PC-3 (cell line): ENCODE data around the gene RGS2. TPM values are rescaled to one million over a fixed set of nuclear protein-coding genes. Genes with fewer than 3 reads are reported as not detected.

Experiments used
- ATAC-seq: fragments of 200-7000 bp; cut with Tn5 transposase; 2 replicates; pipeline ENCODE4 v1.9.1; 2020; ENCODE audit warnings: mild to moderate bottlenecking, moderate library complexity
- Bru-seq: library from RNA; stranded (reverse); fragments of 400-500 nt; gene quantifications from one replicate; lab custom pipeline; 2021; lab: Mats Ljungman, UMichigan
- BruChase-seq, 2 experiments: library from RNA; stranded (reverse); fragments of 400-500 nt; gene quantifications; one replicate each; lab custom pipeline; 2021; lab: Mats Ljungman, UMichigan
- BruUV-seq: library from RNA; stranded (reverse); fragments of 400-500 nt; replicated peaks from 2 replicates; lab custom pipeline; 2021; lab: Mats Ljungman, UMichigan
- CTCF ChIA-PET: fragments of 300-600 bp; sonication (Branson Sonifier 250); formaldehyde crosslinking; loops from one replicate; lab custom pipeline; 2022; ENCODE audit warnings: antibody characterized with exemption; lab: Charles Lee
- POLR2A ChIA-PET: fragments of 300-600 bp; sonication (Branson Sonifier 250); formaldehyde crosslinking; loops from one replicate; lab custom pipeline; 2022; ENCODE audit warnings: antibody characterized with exemption; ENCODE audit not compliant: unreplicated experiment; lab: Charles Lee
- DNase-seq: peaks from one replicate; pipeline ENCODE4 v3.0.0-alpha.2; 2015
- H2AFZ ChIP-seq: fragments of 300-600 bp; sonication (generic); 2 replicates; pipeline ENCODE4 v1.6.0; 2016; ENCODE audit warnings: antibody characterized with exemption, low read length
- H3F3A ChIP-seq: fragments of 300-600 bp; sonication (generic); one replicate; pipeline ENCODE4 v1.6.0; 2017; ENCODE audit warnings: antibody characterized with exemption, low read length, control low read depth, mild to moderate bottlenecking; ENCODE audit not compliant: unreplicated experiment
- H3K27ac ChIP-seq: fragments of 300-600 bp; sonication (generic); 2 replicates; pipeline ENCODE4 v1.5.1; 2016; ENCODE audit warnings: mild to moderate bottlenecking, low read length
- H3K27me3 ChIP-seq: fragments of 300-600 bp; sonication (generic); 2 replicates; pipeline ENCODE4 v1.6.1; 2016; ENCODE audit warnings: low read length, mixed read lengths
- H3K36me3 ChIP-seq: fragments of 300-600 bp; sonication (generic); 2 replicates; pipeline ENCODE4 v1.6.1; 2016; ENCODE audit warnings: low read depth, mixed run types, low read length, mixed read lengths
- H3K4me1 ChIP-seq: fragments of 300-600 bp; sonication (generic); 2 replicates; pipeline ENCODE4 v1.5.1; 2016; ENCODE audit warnings: low read length; ENCODE audit not compliant: insufficient read depth
- H3K4me2 ChIP-seq: fragments of 300-600 bp; sonication (generic); 2 replicates; pipeline ENCODE4 v1.6.0; 2016; ENCODE audit warnings: low read length
- H3K4me3 ChIP-seq: fragments of 300-600 bp; sonication (generic); 2 replicates; pipeline ENCODE4 v1.5.1; 2016; ENCODE audit warnings: mild to moderate bottlenecking, low read length, mixed read lengths
- H3K79me2 ChIP-seq: fragments of 300-600 bp; sonication (generic); 2 replicates; pipeline ENCODE4 v1.6.1; 2017; ENCODE audit warnings: low read length, mixed read lengths
- H3K9ac ChIP-seq: fragments of 300-600 bp; sonication (generic); 2 replicates; pipeline ENCODE4 v1.6.0; 2016; ENCODE audit warnings: mild to moderate bottlenecking, low read length
- H3K9me2 ChIP-seq: fragments of 300-600 bp; sonication (generic); replicated peaks from 2 replicates; pipeline ENCODE4 v1.6.1; 2016; ENCODE audit warnings: mixed run types, low read length, mixed read lengths
- H3K9me3 ChIP-seq: fragments of 300-600 bp; sonication (generic); 2 replicates; pipeline ENCODE4 v1.6.1; 2016; ENCODE audit warnings: low read length, mixed read lengths
- H4K20me1 ChIP-seq: fragments of 300-600 bp; sonication (generic); 2 replicates; pipeline ENCODE4 v1.6.1; 2016; ENCODE audit warnings: low read length, mixed read lengths
- EZH2 ChIP-seq: fragments of 300-600 bp; sonication (generic); IDR thresholded peaks from one replicate; pipeline ENCODE4 v1.6.1; 2017; ENCODE audit warnings: antibody characterized with exemption, mild to moderate bottlenecking, low read length; ENCODE audit not compliant: unreplicated experiment
- EZH2phosphoT487 ChIP-seq: fragments of 300-600 bp; sonication (generic); IDR thresholded peaks from 2 replicates; pipeline ENCODE4 v1.6.1; 2018; ENCODE audit warnings: mild to moderate bottlenecking, antibody characterized with exemption, low read length, borderline replicate concordance
- intact Hi-C: fragments of 100-400 bp; cut with micrococcal nuclease; formaldehyde crosslinking; loops from 2 replicates; pipeline ENCODE4 v1.9.0; 2023
- long read RNA-seq: library from polyadenylated mRNA; unstranded; transcript quantifications from one replicate; pipeline ENCODE4 v2.0.0, GENCODE V29; 2021; ENCODE audit not compliant: unreplicated experiment
- total RNA-seq: library from RNA; depleted of rRNA; stranded (reverse); fragments of >200 nt; gene quantifications from 2 replicates; pipeline ENCODE4 v1.2.3, GENCODE V29; 2014; rRNA removed
- TF ChIP-seq, protein P1 (sequence below): fragments of 300-600 bp; sonication (generic); conservative IDR thresholded peaks from 2 replicates; pipeline ENCODE4 v1.5.1; 2017; ENCODE audit warnings: antibody characterized with exemption, low read depth, mild to moderate bottlenecking, low read length

RGS2 gene, protein sequence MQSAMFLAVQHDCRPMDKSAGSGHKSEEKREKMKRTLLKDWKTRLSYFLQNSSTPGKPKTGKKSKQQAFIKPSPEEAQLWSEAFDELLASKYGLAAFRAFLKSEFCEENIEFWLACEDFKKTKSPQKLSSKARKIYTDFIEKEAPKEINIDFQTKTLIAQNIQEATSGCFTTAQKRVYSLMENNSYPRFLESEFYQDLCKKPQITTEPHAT
- total RNA-seq, result 114 and 163 TPM in 2 replicates
- Bru-seq, nascent RNA, result percentile 100 among the genes with signal in this experiment
- percentile 98 among the genes with signal in this experiment for BruChase-seq, experiment 1, labeled RNA remaining after a 6-hour chase
- BruChase-seq, experiment 2, labeled RNA remaining after a 2-hour chase, result percentile 100 among the genes with signal in this experiment
- long read RNA-seq, transcript RGS2-201 (5 exons, 1,354 nt), result major isoform, 158 of 217 reads
- long read RNA-seq, partial matches to known transcripts, result 13 of 217 reads
- long read RNA-seq, other reads (novel, unspliced or antisense), result 43 of 217 reads

DNA sequence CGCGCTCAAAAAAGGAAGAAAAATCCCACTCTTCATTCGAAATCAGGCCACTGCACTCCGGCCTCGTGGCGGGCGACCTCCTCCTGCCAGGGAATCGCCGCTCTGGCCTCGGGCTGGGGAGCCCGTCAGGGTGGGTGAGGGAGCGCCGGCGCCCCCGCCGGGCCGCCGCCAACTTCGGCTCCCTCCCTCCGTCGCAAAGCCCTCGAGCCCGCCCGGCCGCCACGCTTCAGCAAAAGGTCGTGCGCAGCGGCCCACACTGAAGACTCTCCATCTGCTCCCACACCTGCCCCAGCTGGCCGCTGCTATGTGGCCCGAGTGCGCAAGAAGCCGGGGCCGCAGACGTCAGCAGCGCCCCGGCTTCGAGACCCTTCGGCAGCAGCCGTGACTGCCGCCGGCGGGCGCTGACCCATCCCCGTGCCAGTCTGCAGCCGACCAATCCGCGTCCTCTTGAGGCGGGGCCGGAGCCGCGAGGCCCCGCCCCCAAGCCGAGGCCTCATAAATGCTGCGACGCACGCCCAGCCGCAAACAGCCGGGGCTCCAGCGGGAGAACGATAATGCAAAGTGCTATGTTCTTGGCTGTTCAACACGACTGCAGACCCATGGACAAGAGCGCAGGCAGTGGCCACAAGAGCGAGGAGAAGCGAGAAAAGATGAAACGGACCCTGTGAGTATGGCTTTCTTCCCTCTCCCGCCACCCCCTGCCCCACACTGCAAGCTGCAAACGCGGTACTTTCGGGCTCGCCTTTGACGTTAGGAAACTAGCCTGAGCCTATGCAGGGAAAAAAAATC is at the start of gene RGS2:
Gene RGS2 (plus strand): TSS at position 522 of the 789 bp plus-strand sequence. CDS start 33 bp downstream, at position 555.
- Histone ChIP-seq H3F3A (no peaks in the 10 kb centered on the region), H3K27ac (peak within 1 kb of the TSS; percentile 73), H3K27me3 (no peaks in the 10 kb centered on the region), H3K4me1 (peaks cover 26% of the 10 kb centered on the region), H3K79me2 (peaks cover 43% of the 10 kb centered on the region), H3K4me2 (peak within 1 kb of the TSS; percentile 96), H4K20me1 (peaks cover 28% of the 10 kb centered on the region), H3K9me2 (no peaks in the 10 kb centered on the region), H3K36me3 (peaks cover 22% of the 10 kb centered on the region), H3K9ac (peak within 1 kb of the TSS; percentile 81), H2AFZ (peak within 1 kb of the TSS; percentile 84), H3K4me3 (peak within 1 kb of the TSS; percentile 86), H3K9me3 (no peaks in the 10 kb centered on the region)
- DNase-seq (peak; percentile 95), ATAC-seq (peak; percentile 73)
- CTCF ChIA-PET, result interaction anchor here (1.2 kb wide), 1 partner anchor 209 kb away, joined by 5 read pairs; no protein-coding TSS in a partner anchor
- no peak for TF ChIP-seq EZH2
- TF ChIP-seq, protein P1, sequence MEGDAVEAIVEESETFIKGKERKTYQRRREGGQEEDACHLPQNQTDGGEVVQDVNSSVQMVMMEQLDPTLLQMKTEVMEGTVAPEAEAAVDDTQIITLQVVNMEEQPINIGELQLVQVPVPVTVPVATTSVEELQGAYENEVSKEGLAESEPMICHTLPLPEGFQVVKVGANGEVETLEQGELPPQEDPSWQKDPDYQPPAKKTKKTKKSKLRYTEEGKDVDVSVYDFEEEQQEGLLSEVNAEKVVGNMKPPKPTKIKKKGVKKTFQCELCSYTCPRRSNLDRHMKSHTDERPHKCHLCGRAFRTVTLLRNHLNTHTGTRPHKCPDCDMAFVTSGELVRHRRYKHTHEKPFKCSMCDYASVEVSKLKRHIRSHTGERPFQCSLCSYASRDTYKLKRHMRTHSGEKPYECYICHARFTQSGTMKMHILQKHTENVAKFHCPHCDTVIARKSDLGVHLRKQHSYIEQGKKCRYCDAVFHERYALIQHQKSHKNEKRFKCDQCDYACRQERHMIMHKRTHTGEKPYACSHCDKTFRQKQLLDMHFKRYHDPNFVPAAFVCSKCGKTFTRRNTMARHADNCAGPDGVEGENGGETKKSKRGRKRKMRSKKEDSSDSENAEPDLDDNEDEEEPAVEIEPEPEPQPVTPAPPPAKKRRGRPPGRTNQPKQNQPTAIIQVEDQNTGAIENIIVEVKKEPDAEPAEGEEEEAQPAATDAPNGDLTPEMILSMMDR, result peak; percentile 50
- intact Hi-C loops, result loop anchor here (2.0 to 10.0 kb wide), 2 partner anchors 164 to 314 kb away; partner anchors contain the start of gene CDC73
- POLR2A ChIA-PET, result interaction anchor here (0.6 kb wide), 1 partner anchor 53 kb away, joined by 3 read pairs; no protein-coding TSS in a partner anchor
- no TSS peak for BruUV-seq

DNA sequence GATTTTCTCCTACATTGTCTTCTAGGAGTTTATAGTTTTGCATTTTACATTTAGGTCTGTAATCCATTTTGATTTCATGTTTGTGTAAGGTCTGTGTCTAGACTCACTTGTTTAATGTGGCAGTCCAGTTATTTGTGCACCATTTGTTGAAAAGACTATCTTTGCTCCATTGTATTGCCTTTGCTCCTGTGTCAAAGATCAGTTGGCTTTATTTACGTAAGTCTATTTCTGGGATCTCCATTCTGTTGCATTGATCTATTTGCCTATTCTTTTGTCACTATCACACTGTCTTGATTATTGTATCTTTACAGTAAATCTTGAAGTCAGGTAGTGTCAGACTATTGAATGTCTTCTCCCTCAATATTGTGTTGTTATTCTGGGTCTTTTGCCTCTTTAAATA is 49.7 kb upstream of the RGS2 start:
- CTCF ChIA-PET, result no interaction called here
- no peak overlapping the region for H2AFZ ChIP-seq
- H4K20me1 ChIP-seq, result no peaks in the 10 kb centered on the region
- no peaks in the 10 kb centered on the region for H3K36me3 ChIP-seq
- intact Hi-C loops, result no loop called here
- H3K9me2 ChIP-seq, result no peaks in the 10 kb centered on the region
- peaks cover 17% of the 10 kb centered on the region for H3K4me1 ChIP-seq
- ATAC-seq (no peak), DNase-seq (no peak)
- no peaks in the 10 kb centered on the region for H3K9me3 ChIP-seq
- POLR2A ChIA-PET, result no interaction called here
- H3K4me3 ChIP-seq, result no peak overlapping the region
- no TSS peak for BruUV-seq
- TF ChIP-seq EZH2phosphoT487, result no peak
- TF ChIP-seq, protein P1, result no peak
- H3F3A ChIP-seq, result peaks cover 6% of the 10 kb centered on the region
- H3K27ac ChIP-seq, result no peak overlapping the region
- H3K9ac ChIP-seq, result no peak overlapping the region
- no peaks in the 10 kb centered on the region for H3K27me3 ChIP-seq
- H3K79me2 ChIP-seq, result no peaks in the 10 kb centered on the region
- H3K4me2 ChIP-seq, result no peak overlapping the region
